Medulla oblongata (tissue), 1 donor: ENCODE results near the gene ISL1.

Experiments used
- DNase-seq: peaks from one replicate; pipeline ENCODE4 v3.0.0-alpha.2; 2015; ENCODE audit errors: extremely low spot score

Gene ISL1

GRCh38 chr5:51386916-51387883 lies 4.0 kb downstream of the ISL1 start:
- peak; percentile 18 for DNase-seq

GRCh38 chr5:51387884-51388275 lies 4.6 kb downstream of the ISL1 start:
- no peak for DNase-seq

- DNase-seq = no peak
Observed at GRCh38 chr5:51388488-51389287, 5.4 kb downstream of the ISL1 start.

GRCh38 chr5:51389288-51389576 lies 6.0 kb downstream of the ISL1 start:
- no peak for DNase-seq

GRCh38 chr5:51389577-51390463 lies 6.6 kb downstream of the ISL1 start:
- no peak for DNase-seq

DNA sequence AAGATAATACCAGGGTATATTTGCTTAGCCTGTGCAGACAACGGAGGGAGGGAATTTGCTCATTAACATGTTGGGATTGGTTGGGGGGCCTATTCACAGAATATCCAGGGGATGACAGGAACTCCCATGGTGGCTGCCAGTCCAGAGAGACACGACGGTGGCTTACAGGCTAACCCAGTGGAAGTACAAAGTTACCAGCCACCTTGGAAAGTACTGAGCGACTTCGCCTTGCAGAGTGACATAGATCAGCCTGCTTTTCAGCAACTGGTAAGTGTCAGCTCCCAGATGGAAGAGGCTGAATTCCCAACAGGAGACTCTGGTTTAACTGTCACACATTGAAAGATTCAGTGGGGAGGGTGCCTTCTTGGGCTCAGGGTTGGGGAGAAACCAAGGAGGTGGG lies 7.9 kb downstream of the ISL1 start:
- DNase-seq = no peak

DNA sequence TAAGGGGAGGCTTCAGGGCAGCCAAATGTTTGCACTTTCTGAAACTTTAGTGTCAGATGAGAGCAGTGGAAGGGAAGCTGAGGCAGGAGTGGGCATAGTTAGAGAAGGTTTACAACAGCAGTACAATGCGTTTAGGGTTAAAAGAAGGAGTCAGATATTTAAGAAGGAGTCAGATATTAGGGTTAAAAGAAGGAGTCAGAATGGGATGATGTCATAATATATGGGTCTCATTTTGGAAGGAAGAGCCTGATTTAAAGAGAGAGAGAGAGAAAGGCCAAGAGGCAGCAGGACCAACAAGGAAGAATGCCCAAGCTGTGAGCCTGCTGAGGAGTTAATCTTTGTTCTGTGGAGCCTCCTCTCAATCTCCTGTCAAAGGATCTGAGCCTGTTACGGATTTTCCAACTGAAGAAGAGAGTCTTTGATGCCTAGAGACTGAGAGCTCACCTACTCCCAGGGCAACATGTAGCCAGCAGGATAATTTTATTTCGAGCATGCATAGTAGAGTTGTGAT lies 9.5 kb downstream of the ISL1 start:
- DNase-seq = no peak

DNA sequence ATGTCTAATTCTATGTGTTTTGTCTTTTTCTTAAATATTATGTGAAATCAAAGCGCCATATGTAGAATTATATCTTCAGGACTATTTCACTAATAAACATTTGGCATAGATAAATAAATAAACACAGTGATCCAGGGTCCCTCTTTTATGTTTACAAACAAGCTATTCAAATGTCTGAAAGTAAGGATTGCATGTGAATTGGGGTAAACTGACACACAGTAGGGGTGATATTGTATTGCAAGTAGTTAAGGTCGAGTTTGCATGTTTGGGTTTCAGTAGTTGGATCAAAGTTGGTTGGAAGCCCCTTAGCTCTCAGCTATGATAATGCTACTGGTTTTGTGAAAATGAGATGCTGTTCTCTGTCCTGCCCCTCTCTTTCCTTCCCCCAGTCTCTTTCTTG lies 11.4 kb downstream of the ISL1 start:
- no peak for DNase-seq

DNA sequence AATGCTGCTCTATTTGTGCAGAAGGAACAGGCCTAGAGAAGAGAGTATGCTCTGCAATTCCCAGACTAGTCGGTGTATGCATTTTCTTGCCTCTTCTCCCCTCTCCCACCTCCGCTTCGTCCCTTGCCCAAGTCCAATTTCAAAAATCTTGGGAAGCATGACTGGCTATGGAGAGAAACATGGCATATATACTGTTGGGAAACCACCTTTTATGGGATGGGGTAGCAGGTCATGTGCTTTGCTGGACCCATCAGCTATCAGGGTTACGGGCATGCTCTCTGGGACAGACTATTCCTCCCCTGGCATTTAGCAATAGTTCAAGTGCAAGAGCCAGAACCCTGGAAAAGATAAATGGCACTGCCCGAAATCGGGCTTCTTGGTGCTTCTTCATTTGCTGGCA lies 12.0 kb downstream of the ISL1 start:
- no peak for DNase-seq

- no peak for DNase-seq
Observed at GRCh38 chr5:51395666-51396356, 12.6 kb downstream of the ISL1 start.

GRCh38 chr5:51396797-51397196 lies 13.5 kb downstream of the ISL1 start:
- no peak for DNase-seq

DNA sequence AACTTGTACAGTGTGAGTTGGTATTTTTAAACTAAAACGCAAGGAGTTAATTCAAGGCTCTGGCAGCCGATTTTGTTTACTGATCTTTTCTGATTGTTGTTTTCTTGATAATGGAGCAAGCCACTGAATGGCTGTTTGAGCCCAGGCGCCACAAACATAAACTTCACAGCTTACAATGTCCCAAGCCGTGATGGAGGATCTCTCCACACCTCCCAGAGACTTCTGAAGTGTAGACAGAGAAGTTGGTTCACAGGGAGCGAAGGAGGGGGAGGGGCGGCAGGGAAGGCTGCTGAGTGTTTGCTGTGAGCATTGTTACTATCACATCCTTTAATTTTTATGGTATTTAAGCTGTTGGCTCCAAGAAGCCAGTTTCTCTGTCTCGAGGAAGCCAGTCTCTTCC lies 14.7 kb downstream of the ISL1 start:
- no peak for DNase-seq

GRCh38 chr5:51398875-51399642 lies 15.8 kb downstream of the ISL1 start:
- DNase-seq = no peak

DNA sequence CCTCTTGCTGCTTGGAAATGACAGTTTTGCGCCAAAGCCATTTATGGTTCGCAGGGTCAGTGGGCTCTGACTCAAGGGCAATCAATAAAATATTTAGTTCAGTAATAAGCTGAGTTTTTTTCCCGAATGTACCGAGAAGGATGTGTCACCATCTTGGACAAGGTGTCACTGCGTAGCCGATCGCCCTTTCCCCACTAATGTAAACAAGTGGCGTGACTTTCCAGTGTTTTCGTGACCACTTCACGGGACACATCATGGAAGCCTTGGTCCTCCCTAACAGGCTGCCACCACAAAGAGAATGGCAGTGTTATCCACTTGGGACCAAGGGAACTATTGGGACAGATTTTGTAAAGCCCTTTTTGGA lies 16.4 kb downstream of the ISL1 start:
- DNase-seq = no peak

GRCh38 chr5:51404255-51404654 lies 21.0 kb downstream of the ISL1 start:
- DNase-seq = no peak

DNA sequence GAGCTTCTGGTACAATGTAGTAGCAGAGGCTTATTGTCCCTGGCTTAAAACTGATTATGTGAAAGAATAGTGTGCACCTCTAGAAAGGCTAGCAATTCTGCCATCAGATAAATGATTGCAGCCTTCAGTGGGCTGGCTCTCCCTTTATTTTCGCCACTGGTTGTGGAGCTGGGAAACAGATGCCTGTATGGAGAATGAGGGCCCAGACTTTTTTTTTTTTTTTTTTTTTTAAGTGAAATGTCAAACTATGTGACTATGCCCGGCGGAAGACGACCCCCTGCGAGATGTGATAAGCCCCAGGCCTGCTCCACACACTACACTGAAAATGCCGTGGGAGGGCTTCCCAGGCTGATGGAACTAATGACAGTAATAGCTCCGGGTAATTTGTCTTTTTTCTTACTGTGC lies 28.7 kb downstream of the ISL1 start:
- DNase-seq = no peak

- no peak for DNase-seq
Observed at GRCh38 chr5:51414516-51414915, 31.3 kb downstream of the ISL1 start.

DNA sequence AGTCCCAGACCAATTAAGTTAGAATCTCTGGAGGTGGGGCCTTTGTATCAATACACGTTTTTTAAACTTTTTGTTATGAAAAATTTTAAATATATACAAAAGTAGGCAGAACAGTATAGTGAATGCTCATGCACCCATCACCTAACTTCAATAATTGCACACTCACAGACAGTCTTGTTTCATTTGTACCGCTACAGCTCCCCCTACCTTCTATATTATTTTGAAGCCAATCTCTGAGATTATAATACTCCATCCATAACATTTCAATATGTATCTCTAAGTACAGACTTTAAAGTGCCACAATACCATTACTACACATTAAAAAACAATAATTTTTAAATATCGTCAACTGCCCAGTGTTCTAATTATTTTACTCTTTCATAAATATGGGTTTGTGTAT lies 32.9 kb downstream of the ISL1 start:
- no peak for DNase-seq

DNA sequence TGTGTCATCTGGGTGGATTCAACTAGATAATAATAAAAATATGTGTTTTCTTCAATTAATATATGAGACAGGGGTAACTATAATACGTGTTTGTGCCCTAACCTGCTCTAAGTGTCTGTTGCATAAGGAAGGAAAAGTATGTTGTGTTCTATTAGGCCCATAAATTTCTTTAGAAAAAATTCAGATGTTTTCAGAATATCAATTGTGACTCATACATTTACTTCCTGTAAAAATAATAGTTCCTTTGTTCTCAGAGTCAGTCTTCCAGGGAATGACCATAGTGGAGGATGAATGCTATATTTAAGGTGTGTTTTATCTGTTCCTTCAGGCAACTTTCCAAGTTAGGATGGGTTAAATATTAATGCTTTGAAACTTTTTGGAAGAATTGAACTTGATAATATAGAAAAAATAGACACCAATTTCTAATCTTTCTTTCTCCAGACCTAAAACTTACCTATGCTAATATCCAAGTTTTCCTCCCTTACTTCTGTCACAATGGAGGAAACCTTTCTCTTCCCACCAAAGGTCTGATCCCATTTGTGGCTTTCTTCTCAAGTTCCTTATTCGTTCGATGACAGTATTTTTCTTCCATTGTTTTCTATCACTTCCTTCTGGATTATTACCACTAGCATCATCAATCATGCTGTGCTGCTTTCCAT lies 49.9 kb downstream of the ISL1 start:
- no peak for DNase-seq

DNA sequence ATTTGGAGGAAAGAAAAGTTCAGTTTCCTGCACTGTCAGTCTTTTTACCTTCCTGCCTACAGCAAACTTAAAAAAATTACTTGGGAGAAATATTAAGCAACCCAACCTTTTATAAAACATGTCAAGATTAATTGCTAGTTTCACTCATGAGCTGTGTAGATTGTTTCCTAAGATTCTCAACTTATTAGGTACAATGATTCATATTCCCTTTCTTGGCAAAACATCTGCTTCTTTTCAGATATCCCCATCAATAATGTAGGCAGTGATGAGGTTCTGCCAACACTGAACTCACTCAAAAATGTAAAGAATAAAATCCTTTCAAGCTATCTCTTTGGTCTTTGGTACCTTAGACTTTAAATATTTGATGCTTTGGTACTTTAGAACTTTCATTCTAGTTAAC lies 56.0 kb downstream of the ISL1 start:
- DNase-seq = no peak
